PC-9 (cell line): ENCODE data around the gene MS4A12. TPM values are rescaled to one million over a fixed set of nuclear protein-coding genes. Genes with fewer than 3 reads are reported as not detected.
"Not testable (repeated sequence)": the region's sequence is repeated elsewhere in the genome, so short reads cannot be mapped to it uniquely, and the experiment has no call there.

Source experiments
- Bru-seq: library from RNA; stranded (reverse); fragments of 400-500 nt; gene quantifications from one replicate; lab custom pipeline; 2021; lab: Mats Ljungman, UMichigan
- BruChase-seq, 2 experiments: library from RNA; stranded (reverse); fragments of 400-500 nt; gene quantifications; one replicate each; lab custom pipeline; 2021; lab: Mats Ljungman, UMichigan
- BruUV-seq: library from RNA; stranded (reverse); fragments of 400-500 nt; replicated peaks from 2 replicates; lab custom pipeline; 2021; lab: Mats Ljungman, UMichigan
- CTCF ChIA-PET: fragments of 300-600 bp; sonication (Branson Sonifier 250); formaldehyde crosslinking; loops from one replicate; lab custom pipeline; 2022; ENCODE audit warnings: antibody characterized with exemption; lab: Charles Lee
- POLR2A ChIA-PET: fragments of 300-600 bp; sonication (Branson Sonifier 250); formaldehyde crosslinking; loops from one replicate; lab custom pipeline; 2022; ENCODE audit warnings: antibody characterized with exemption; ENCODE audit not compliant: unreplicated experiment; lab: Charles Lee
- DNase-seq, 2 experiments: peaks; one replicate each; pipeline versions ENCODE4 v3.0.0 to v3.0.0-alpha.2; 2015 to 2022; ENCODE audit warnings: mixed read lengths in 1 of 2
- H2AFZ ChIP-seq: fragments of 200-600 bp; sonication (generic); 2 replicates; pipeline ENCODE4 v1.8.1; 2017; ENCODE audit warnings: antibody characterized with exemption
- H3F3A ChIP-seq: fragments of 200-600 bp; sonication (generic); 2 replicates; pipeline ENCODE4 v1.8.1; 2017; ENCODE audit warnings: antibody characterized with exemption, mild to moderate bottlenecking, low read depth; ENCODE audit not compliant: insufficient read depth
- H3K27ac ChIP-seq: fragments of 200-600 bp; sonication (generic); 2 replicates; pipeline ENCODE4 v1.6.1; 2016; ENCODE audit warnings: mixed run types
- H3K27me3 ChIP-seq: fragments of 200-600 bp; sonication (generic); 2 replicates; pipeline ENCODE4 v1.6.1; 2016; ENCODE audit warnings: low read depth, mixed run types; ENCODE audit not compliant: insufficient read depth
- H3K36me3 ChIP-seq: fragments of 200-600 bp; sonication (generic); 2 replicates; pipeline ENCODE4 v1.6.1; 2016; ENCODE audit warnings: low read depth, mixed run types
- H3K4me1 ChIP-seq: fragments of 200-600 bp; sonication (generic); replicated peaks from 2 replicates; pipeline ENCODE4 v1.6.1; 2016; ENCODE audit warnings: mixed run types; ENCODE audit not compliant: insufficient read depth
- H3K4me2 ChIP-seq: fragments of 200-600 bp; sonication (generic); 2 replicates; pipeline ENCODE4 v1.6.1; 2017; ENCODE audit warnings: mixed run types
- H3K4me3 ChIP-seq: fragments of 200-600 bp; sonication (generic); 2 replicates; pipeline ENCODE4 v1.6.1; 2016; ENCODE audit warnings: mixed run types
- H3K79me2 ChIP-seq: fragments of 200-600 bp; sonication (generic); 2 replicates; pipeline ENCODE4 v1.6.1; 2017; ENCODE audit warnings: low read depth, mixed run types
- H3K9me2 ChIP-seq: fragments of 200-600 bp; sonication (generic); 2 replicates; pipeline ENCODE4 v1.8.1; 2017; ENCODE audit warnings: mild to moderate bottlenecking; ENCODE audit not compliant: insufficient read depth
- H3K9me3 ChIP-seq: fragments of 200-600 bp; sonication (generic); 2 replicates; pipeline ENCODE4 v1.8.1; 2016; ENCODE audit warnings: low read depth; ENCODE audit not compliant: insufficient read depth
- H4K20me1 ChIP-seq: fragments of 200-600 bp; sonication (generic); 2 replicates; pipeline ENCODE4 v1.8.1; 2017; ENCODE audit not compliant: insufficient read depth
- EZH2 ChIP-seq: fragments of 200-600 bp; sonication (generic); IDR thresholded peaks from 2 replicates; pipeline ENCODE4 v1.8.0; 2017; ENCODE audit warnings: antibody characterized with exemption, low read depth
- intact Hi-C: fragments of 100-400 bp; cut with micrococcal nuclease; formaldehyde crosslinking; loops from one replicate; pipeline ENCODE4 v1.10.0; 2022; ENCODE audit not compliant: unreplicated experiment
- long read RNA-seq: library from polyadenylated mRNA; stranded (forward); transcript quantifications from one replicate; pipeline ENCODE4 v2.0.0, GENCODE V29; 2022
- total RNA-seq: library from RNA; stranded (reverse); gene quantifications from 2 replicates; pipeline ENCODE4 v1.2.3, GENCODE V29; 2021
- TF ChIP-seq, protein P1 (sequence below): fragments of 200-600 bp; sonication (generic); conservative IDR thresholded peaks from 2 replicates; pipeline ENCODE4 v1.6.1; 2017; ENCODE audit warnings: mixed run types, antibody characterized with exemption, mild to moderate bottlenecking, moderate library complexity

Gene MS4A12, protein sequence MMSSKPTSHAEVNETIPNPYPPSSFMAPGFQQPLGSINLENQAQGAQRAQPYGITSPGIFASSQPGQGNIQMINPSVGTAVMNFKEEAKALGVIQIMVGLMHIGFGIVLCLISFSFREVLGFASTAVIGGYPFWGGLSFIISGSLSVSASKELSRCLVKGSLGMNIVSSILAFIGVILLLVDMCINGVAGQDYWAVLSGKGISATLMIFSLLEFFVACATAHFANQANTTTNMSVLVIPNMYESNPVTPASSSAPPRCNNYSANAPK
- total RNA-seq: not detected in 2 replicates
- not detected for Bru-seq, nascent RNA
- not detected for BruChase-seq, experiment 1, labeled RNA remaining after a 2-hour chase
- BruChase-seq, experiment 2, labeled RNA remaining after a 6-hour chase: not detected
- long read RNA-seq: 0 reads

GRCh38 chr11:60492488-60493009 is at the start of gene MS4A12:
Gene MS4A12, plus strand, starts transcription at chr11:60492778. Its CDS starts 4,541 bp downstream, at chr11:60497319.
- Histone ChIP-seq H2AFZ (no peak within 1 kb of the TSS), H3K27me3 (peaks cover 21% of the 10 kb centered on the region), H3K9me2 (no peaks in the 10 kb centered on the region), H3K9me3 (no peaks in the 10 kb centered on the region), H3K4me2 (no peak within 1 kb of the TSS), H3K4me3 (no peak within 1 kb of the TSS), H3K4me1 (no peaks in the 10 kb centered on the region), H4K20me1 (no peaks in the 10 kb centered on the region), H3K27ac (no peak within 1 kb of the TSS), H3F3A (no peaks in the 10 kb centered on the region), H3K36me3 (no peaks in the 10 kb centered on the region), H3K79me2 (no peaks in the 10 kb centered on the region)
- no peak for TF ChIP-seq EZH2
- TF ChIP-seq, protein P1, sequence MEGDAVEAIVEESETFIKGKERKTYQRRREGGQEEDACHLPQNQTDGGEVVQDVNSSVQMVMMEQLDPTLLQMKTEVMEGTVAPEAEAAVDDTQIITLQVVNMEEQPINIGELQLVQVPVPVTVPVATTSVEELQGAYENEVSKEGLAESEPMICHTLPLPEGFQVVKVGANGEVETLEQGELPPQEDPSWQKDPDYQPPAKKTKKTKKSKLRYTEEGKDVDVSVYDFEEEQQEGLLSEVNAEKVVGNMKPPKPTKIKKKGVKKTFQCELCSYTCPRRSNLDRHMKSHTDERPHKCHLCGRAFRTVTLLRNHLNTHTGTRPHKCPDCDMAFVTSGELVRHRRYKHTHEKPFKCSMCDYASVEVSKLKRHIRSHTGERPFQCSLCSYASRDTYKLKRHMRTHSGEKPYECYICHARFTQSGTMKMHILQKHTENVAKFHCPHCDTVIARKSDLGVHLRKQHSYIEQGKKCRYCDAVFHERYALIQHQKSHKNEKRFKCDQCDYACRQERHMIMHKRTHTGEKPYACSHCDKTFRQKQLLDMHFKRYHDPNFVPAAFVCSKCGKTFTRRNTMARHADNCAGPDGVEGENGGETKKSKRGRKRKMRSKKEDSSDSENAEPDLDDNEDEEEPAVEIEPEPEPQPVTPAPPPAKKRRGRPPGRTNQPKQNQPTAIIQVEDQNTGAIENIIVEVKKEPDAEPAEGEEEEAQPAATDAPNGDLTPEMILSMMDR: no peak
- BruUV-seq: no TSS peak
- DNase-seq: no peak
- POLR2A ChIA-PET: no interaction called here
- intact Hi-C loops: no loop called here
- CTCF ChIA-PET: no interaction called here

DNA sequence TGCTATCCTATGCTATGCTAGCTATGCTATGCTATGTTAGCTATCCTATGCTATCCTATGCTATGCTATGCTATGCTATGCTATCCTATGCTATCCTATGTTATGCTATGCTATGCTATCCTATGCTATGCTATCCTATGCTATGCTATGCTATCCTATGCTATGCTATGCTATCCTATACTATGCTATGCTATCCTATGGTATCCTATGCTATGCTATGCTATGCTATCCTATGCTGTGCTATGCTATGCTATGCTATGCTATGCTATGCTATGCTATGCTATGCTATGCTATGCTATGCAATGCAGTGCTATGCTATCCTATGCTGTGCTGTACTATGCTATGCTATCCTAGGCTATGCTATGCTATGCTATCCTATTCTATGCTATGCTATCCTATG is 45.5 kb upstream of the MS4A12 start:
- H3K27ac ChIP-seq: no peak overlapping the region
- H3K36me3 ChIP-seq: no peaks in the 10 kb centered on the region
- BruUV-seq: no TSS peak
- DNase-seq: no peak
- no peak for TF ChIP-seq EZH2
- TF ChIP-seq, protein P1: no peak
- no peak overlapping the region for H3K4me3 ChIP-seq
- no peak overlapping the region for H2AFZ ChIP-seq
- no peaks in the 10 kb centered on the region for H3F3A ChIP-seq
- no peak overlapping the region for H3K4me2 ChIP-seq
- H4K20me1 ChIP-seq: 0 out of 2 replicates have a peak, but pooled peaks cover 3% of the 10 kb centered on the region
- H3K27me3 ChIP-seq: no peaks in the 10 kb centered on the region
- POLR2A ChIA-PET: no interaction called here
- H3K4me1 ChIP-seq: no peaks in the 10 kb centered on the region
- intact Hi-C loops: no loop called here
- CTCF ChIA-PET: no interaction called here
- H3K79me2 ChIP-seq: no peaks in the 10 kb centered on the region
- no peaks in the 10 kb centered on the region for H3K9me2 ChIP-seq
- no peaks in the 10 kb centered on the region for H3K9me3 ChIP-seq

DNA sequence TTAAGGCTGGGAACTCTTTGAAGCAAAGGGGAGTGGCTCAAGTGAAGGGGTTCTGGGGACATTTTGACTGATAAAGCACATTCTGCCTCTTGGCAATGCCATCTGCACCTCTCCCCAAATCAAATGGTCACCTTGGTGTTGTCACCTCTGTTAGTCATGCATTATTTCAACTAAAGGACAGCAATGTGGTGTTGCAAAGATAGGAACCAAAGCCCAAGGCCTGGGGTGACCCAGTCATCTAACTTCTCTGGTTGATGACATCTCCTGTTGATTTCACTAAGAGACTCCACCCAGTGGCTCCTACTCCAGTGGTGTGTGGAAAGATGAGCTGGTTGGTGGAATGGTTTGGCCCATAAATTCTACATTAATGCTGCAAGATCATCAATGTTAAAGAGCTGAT is 44.7 kb upstream of the MS4A12 start:
- Histone ChIP-seq H3K27ac (no peak overlapping the region), H4K20me1 (0 out of 2 replicates have a peak, but pooled peaks cover 3% of the 10 kb centered on the region), H3K79me2 (no peaks in the 10 kb centered on the region), H3K4me3 (no peak overlapping the region), H3F3A (no peaks in the 10 kb centered on the region), H3K27me3 (no peaks in the 10 kb centered on the region), H3K4me1 (no peaks in the 10 kb centered on the region), H3K9me3 (no peaks in the 10 kb centered on the region), H3K9me2 (no peaks in the 10 kb centered on the region), H3K36me3 (no peaks in the 10 kb centered on the region), H3K4me2 (no peak overlapping the region), H2AFZ (no peak overlapping the region)
- CTCF ChIA-PET: no interaction called here
- POLR2A ChIA-PET: no interaction called here
- TF ChIP-seq EZH2: no peak
- TF ChIP-seq, protein P1: no peak
- BruUV-seq: no TSS peak
- intact Hi-C loops: no loop called here
- DNase-seq: no peak

- H3K4me1 ChIP-seq, DNase-seq, H3K4me3 ChIP-seq, H3K4me2 ChIP-seq, CTCF ChIA-PET, H3K9me3 ChIP-seq, H3K36me3 ChIP-seq, H3K27me3 ChIP-seq, POLR2A ChIA-PET, H3K79me2 ChIP-seq, H3F3A ChIP-seq, intact Hi-C loops, BruUV-seq, H4K20me1 ChIP-seq, H2AFZ ChIP-seq, H3K9me2 ChIP-seq, H3K27ac ChIP-seq: not testable (repeated sequence)
These were observed 41.4 kb upstream of the MS4A12 start for GRCh38 chr11:60451185-60451584.
